GM19351 (cell line): ENCODE measurements around the gene OSBPL9.
"Not testable (repeated sequence)": the region's sequence is repeated elsewhere in the genome, so short reads cannot be mapped to it uniquely, and the experiment has no call there.

Experiments
- ATAC-seq: cut with Tn5 transposase; IDR thresholded peaks from one replicate; pipeline ENCODE4 v1.9.1; 2021; ENCODE audit warnings: mild to moderate bottlenecking, moderate library complexity; ENCODE audit not compliant: unreplicated experiment

The OSBPL9 gene

GRCh38 chr1:51780927-51781326 is 164.0 kb downstream of the OSBPL9 start:
- ATAC-seq, result no peak

GRCh38 chr1:51784997-51785421 is 168.1 kb downstream of the OSBPL9 start:
- ATAC-seq, result no peak

GRCh38 chr1:51788938-51789337 is 172.0 kb downstream of the OSBPL9 start:
- ATAC-seq, result no peak

DNA sequence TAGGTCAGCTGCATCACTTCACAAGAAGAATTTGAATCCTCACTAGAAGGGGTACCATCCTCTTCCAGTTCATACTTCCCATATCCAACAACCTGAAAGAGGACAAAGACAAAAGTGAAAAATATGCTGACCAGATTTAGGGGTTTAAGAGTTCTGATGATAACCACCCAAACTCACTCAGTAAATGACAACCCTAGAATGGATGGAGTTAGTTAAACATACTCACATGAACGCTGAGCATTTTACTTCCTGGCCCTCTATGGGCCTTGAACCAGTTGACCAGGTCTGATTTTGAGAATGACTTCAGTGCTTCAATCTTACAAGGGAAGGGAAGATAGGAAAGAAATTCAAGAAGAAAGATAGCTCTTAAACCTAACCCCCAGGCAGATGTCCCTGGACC is 172.4 kb downstream of the OSBPL9 start:
- ATAC-seq, result no peak

DNA sequence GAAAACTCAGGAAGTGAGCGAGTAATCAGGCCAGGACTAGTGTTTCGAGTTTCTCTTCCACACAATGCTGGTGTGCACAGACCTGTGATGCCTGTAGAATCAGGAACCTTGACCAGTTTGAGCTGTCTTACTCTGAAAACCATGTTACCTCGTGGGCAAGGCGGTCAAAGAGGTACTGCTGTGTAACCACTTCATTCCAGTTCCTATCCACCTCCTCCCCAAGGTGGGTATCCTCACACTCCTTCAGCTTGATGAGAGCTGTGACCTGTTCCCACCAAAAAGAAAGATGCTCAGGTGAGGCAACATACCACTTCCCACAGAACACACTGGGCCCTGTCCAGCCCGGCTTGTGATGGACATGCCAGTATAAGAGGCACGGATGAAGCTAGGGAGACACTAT is 173.5 kb downstream of the OSBPL9 start:
- ATAC-seq, result no peak

- ATAC-seq, result no peak
Observed at GRCh38 chr1:51791888-51792287, 175.0 kb downstream of the OSBPL9 start.

DNA sequence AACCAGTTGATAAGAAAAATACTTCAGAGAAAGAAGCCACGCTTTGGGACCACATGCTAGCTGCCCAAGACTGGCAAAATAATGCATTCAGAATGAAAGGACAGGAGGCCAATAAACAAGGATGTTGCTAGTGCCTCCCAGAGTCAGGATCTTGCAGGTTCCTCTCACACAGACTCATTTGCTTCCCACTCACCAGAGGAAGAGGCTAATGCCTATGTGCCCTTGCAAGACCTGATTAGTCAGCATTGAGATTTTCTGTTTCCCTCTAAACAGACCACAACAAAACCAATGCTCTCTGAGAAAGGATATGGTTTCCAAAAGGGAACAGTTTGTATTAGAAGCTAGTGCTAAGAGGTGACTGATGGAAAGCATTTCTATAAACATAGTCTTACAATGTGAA is 176.0 kb downstream of the OSBPL9 start:
- ATAC-seq, result no peak

DNA sequence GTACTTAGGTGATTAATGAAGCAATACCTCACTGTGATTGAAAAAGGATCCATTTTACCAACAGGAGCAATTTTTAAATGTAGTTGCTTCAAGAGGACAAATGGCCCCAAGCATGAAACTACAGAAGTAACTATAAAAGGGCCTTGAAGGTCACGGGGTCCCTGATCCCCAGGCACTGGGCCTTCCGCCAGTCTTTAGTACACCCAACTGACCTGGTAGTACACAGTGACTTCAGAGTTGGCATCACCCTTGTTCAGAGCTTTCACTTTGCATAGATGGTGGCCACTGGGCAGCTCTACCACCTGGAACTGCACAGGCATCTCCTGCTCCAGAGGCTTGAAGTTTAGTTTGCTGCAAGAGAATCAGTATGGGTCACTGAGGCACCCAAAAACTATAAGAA is 177.4 kb downstream of the OSBPL9 start:
- no peak for ATAC-seq

GRCh38 chr1:51794868-51795267 is 178.0 kb downstream of the OSBPL9 start:
- no peak for ATAC-seq

DNA sequence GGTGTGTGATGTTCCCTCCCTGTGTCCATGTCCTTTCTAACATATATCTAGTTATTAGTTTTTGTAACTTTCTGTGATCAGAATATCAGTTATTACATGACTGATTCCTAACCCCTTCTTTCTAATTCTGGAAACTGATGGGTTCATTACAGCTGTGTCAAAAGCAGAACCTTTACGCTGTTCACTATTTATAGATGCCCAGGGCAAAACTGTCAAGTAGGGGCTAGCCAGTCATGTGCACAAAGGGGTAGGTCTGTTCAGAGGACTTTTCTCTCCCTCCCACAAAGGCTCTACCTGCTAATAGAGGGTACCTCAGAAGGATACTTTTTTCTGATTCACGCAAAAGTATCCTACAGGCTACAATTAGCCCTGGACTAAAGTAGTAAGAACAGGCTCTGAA is 182.5 kb downstream of the OSBPL9 start:
- ATAC-seq, result peak; percentile 80

DNA sequence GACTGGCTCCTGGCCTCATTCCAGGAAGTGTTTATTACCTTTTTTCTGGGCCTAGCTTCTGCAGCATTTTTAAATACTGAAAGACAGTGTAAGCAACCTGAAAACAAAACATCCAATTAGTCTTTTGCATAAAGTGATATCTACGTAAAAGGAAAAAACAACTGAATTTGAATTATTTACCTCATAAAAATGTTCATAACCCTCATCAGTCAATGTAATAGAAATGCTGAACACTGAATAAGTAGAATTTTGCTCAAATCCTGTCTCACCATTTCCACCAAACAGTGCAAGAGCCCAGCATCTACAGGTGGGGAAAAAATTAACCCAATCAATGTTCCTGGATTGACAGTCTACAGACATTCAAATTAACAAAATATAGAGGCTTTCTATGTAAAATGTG is 197.6 kb downstream of the OSBPL9 start:
- no peak for ATAC-seq

DNA sequence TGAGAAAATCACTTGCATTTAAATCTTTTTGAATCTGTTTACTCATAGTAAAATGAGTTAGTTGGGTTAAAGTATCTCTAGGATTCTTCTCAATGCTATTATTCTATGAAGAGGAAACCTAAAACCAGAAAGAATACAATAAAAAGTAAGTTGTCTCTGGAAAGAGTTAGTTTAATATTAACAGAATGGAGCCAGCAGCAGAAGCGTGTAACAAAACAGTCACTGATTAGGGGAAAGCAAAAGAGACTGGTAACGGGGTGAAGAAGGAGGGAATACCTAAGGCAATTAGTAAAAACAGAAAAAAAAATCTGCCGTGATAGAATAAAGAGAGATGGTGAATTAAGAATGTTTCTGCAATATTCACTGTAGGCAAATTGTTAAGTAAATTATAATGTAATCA is 201.6 kb downstream of the OSBPL9 start:
- no peak for ATAC-seq

DNA sequence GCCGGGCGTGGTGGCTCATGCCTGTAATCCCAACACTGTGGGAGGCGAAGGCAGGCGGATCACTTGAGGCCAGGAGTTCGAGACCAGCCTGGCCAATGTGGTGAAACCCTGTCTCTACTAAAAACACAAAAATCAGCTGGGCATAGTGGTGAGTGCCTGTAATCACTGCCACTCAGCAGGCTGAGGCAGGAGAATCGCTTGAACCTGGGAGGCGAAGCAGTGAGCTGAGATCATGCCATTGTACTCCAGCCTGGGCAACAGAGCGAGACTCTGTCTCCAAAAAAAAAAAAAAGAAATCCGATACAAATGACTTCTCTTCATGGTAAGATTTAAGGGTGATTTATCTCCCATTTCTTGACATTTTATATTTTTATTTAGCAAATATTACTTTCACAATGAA is 202.1 kb downstream of the OSBPL9 start:
- ATAC-seq, result not testable (repeated sequence)

DNA sequence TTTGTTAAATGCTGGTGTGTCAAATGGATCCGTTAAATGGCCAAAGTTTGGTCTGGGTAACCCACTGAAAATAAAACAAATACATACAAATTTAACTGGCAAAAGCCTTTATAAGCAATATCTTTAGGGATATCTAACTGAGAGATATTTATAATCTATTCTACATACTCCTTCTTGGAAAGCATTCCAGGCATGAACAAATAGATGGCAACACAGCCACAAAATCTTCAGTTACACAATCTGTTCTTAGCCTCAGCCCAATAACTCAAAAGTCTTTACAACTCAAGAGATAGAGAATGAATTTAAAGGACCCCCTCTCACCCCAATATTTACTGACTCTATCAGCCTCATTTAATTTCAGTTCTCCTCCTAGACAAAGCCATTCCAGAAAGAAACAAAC is 202.9 kb downstream of the OSBPL9 start:
- no peak for ATAC-seq

DNA sequence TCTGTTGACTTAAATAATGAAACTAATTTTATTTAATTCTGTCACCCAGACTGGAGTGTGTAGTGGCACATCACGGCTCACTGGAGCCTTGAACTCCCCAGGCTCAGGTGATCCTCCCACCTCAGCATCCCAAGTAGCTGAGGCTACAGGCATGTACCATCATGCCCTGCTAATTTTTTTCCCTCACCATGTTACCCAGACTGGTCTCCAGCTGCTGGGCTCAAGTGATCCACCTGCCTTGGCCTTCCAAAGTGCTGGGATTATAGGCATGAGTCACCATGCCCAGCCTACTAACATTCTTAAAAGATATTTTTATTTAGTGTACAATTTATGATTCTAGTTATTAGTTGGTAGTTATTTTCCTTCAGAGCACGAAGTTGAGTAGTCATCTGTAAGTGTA is 212.2 kb downstream of the OSBPL9 start:
- no peak for ATAC-seq

DNA sequence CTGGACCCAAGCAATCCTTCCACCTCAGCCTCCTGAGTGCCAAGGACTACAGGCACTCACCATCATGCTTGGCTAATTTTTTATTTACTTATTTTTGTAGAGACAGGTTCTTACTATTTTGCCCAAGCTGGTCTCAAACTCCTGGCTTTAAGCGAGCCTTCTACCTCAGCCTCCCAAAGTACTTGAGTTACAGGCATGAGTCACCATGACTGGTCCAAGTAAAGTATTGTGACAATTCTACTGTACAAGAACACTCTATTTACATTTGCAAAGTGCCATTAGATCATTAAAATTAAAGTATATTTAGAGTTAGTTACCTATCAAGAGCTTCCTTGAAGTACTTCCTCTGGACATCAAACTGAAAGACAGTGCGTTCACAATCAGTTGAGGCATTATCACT is 216.8 kb downstream of the OSBPL9 start:
- no peak for ATAC-seq

GRCh38 chr1:51837243-51837642 is 220.4 kb downstream of the OSBPL9 start:
- no peak for ATAC-seq
